Epithelial cell of proximal tubule (primary cell): ENCODE results near the gene KAT6B. TPM values are rescaled to one million over a fixed set of nuclear protein-coding genes. Genes with fewer than 3 reads are reported as not detected.
A peak's percentile ranks its signal among the peaks of the same experiment; 100 is the strongest.
"Not testable (repeated sequence)": the region's sequence is repeated elsewhere in the genome, so short reads cannot be mapped to it uniquely, and the experiment has no call there.

Source experiments
- DNase-seq: peaks from one replicate; pipeline ENCODE4 v3.0.0-alpha.2; 2011; ENCODE audit warnings: low read depth
- H3K4me3 ChIP-seq: 2 replicates; pipeline ENCODE4 v1.5.1; 2011; ENCODE audit warnings: low read depth, mild to moderate bottlenecking, low read length
- total RNA-seq: library from RNA; depleted of rRNA; stranded (reverse); fragments of >200 nt; gene quantifications from 2 replicates; pipeline ENCODE4 v1.2.3, GENCODE V29; 2015
- TF ChIP-seq, protein P1 (sequence below): conservative IDR thresholded peaks from 2 replicates; pipeline ENCODE4 v1.5.1; 2012; ENCODE audit warnings: low read depth, mild to moderate bottlenecking, low read length

The KAT6B gene
- total RNA-seq, result 3.6 and 10.1 TPM in 2 replicates

DNA sequence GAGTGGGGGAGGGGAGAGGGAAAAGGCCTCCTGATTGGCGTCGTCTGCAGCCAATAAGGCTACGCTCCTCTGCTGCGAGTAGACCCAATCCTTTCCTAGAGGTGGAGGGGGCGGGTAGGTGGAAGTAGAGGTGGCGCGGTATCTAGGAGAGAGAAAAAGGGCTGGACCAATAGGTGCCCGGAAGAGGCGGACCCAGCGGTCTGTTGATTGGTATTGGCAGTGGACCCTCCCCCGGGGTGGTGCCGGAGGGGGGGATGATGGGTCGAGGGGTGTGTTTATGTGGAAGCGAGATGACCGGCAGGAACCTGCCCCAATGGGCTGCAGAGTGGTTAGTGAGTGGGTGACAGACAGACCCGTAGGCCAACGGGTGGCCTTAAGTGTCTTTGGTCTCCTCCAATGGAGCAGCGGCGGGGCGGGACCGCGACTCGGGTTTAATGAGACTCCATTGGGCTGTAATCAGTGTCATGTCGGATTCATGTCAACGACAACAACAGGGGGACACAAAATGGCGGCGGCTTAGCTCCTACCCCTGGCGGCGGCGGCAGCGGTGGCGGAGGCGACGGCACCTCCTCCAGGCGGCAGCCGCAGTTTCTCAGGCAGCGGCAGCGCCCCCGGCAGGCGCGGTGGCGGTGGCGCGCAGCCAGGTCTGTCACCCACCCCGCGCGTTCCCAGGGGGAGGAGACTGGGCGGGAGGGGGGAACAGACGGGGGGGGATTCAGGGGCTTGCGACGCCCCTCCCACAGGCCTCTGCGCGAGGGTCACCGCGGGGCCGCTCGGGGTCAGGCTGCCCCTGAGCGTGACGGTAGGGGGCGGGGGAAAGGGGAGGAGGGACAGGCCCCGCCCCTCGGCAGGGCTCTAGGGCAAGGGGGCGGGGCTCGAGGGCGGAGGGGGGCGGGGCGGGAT, at the start of gene KAT6B:
Gene KAT6B (plus strand): TSS at position 459 of the 903 bp plus-strand sequence. CDS start 16,258 bp downstream, outside the sequence.
- TF ChIP-seq, protein P1, sequence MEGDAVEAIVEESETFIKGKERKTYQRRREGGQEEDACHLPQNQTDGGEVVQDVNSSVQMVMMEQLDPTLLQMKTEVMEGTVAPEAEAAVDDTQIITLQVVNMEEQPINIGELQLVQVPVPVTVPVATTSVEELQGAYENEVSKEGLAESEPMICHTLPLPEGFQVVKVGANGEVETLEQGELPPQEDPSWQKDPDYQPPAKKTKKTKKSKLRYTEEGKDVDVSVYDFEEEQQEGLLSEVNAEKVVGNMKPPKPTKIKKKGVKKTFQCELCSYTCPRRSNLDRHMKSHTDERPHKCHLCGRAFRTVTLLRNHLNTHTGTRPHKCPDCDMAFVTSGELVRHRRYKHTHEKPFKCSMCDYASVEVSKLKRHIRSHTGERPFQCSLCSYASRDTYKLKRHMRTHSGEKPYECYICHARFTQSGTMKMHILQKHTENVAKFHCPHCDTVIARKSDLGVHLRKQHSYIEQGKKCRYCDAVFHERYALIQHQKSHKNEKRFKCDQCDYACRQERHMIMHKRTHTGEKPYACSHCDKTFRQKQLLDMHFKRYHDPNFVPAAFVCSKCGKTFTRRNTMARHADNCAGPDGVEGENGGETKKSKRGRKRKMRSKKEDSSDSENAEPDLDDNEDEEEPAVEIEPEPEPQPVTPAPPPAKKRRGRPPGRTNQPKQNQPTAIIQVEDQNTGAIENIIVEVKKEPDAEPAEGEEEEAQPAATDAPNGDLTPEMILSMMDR, result peak; percentile 27
- peak; percentile 100 for DNase-seq
- H3K4me3 ChIP-seq, result peak within 1 kb of the TSS; percentile 90

DNA sequence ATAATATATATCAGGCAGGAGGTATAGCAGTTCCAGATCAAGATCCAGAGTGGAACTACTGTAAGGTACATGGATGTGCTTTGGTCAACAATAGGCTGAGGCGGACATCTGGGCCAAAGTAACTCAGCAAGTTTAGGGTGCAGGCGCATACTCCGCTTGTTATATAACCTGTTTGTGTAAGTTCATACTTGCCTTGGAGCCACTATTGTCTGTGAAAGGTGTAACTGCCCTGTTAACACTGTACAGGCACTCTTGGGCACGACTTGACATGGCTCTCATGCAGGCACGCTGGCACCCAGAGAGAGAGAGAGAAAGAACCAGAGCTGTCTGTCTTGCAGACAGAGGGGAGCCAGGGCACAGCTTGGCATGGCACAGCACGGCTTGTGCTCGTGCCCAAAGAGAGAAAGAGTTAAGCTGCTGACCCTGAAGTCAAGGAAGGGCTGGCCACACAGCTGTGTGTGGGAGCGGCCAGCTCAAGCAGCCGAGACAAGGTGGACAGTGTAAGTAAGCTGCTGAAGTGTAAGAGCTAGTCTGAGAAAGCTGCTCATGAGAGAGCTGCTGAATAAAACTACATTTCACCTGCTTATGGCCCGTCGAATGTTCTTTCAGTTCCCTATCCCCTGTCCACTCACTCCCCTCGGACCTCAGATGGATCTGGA, 47.8 kb upstream of the KAT6B start:
- H3K4me3 ChIP-seq, result no peak overlapping the region
- TF ChIP-seq, protein P1, result no peak
- DNase-seq, result no peak

DNA sequence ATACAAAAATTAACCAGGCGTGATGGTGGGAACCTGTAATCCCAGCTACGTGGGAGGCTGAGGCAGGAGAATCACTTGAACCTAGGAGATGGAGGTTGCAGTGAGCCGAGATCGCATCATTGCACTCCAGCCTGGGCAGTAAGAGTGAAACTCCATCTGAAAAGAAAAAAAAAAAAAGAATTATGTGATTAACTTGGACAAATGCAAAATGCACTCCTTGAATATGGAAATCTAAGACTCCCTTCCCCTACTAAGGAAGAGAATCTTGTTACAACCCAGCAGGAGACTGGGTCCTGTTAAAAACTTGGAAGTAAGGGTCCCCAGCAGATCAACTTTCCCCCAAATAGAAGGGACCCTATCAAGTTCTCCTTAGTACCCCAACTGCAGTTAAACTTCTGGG, 44.5 kb upstream of the KAT6B start:
- DNase-seq, H3K4me3 ChIP-seq: not testable (repeated sequence)

DNA sequence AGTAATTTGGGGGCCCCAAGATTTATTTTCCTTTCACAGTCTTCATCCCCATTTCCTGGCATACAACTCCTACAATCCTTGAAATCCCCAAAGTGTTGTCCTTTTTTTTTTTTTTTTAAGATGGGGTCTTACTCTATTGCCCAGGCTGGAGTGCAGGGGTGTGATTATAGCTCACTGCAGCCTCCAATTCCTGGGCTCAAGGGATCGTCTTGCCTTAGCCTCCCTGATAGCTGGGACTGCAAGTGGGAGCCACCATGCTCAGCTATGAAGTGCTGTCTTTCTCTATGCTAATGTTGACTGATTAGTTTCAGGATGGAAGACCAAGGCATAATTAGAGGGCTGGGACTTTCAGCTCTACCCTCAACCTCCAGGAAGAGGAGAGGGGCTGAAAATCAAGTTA, 41.9 kb upstream of the KAT6B start:
- no peak for DNase-seq
- TF ChIP-seq, protein P1, result no peak
- H3K4me3 ChIP-seq, result no peak overlapping the region

DNA sequence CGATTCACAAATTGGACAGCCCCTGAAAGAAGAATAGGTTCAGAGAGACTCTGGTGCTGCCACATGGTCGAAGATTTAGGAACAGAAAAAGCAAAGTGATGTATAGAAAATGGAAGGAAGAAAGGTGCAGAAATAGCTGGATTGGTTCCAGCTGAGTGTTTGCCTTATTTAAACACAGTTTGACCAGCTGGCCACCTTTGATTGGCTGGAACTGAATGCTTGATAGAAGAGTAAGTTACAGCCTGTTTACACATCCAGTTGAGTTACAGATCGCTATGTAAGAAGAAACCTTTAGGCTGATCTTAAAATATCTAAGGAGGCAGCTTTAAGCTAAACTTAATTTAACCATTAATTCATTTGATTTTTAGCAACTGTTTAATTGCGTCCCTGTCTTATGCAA, 40.3 kb upstream of the KAT6B start:
- no peak overlapping the region for H3K4me3 ChIP-seq
- no peak for DNase-seq
- TF ChIP-seq, protein P1, result no peak

DNA sequence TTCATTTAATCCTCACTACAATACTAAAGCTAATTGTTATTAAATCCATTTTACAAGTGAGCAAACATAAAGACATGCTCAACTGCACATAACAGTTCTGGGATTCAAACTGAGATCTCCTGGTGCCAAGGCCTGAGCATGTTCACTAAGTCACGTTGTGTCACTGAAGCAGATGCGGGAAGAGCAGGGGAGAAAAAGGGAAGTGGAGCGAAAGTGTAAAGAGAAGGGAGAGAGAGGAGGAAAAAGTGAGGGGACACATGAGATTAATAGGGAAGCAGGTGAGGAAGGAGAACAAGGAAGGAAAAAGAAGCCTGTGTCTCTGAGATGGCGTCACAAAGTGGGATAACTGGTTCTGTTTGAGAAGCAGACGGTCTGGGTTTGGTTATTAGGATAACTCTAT, 38.9 kb upstream of the KAT6B start:
- no peak for DNase-seq
- TF ChIP-seq, protein P1, result no peak

DNA sequence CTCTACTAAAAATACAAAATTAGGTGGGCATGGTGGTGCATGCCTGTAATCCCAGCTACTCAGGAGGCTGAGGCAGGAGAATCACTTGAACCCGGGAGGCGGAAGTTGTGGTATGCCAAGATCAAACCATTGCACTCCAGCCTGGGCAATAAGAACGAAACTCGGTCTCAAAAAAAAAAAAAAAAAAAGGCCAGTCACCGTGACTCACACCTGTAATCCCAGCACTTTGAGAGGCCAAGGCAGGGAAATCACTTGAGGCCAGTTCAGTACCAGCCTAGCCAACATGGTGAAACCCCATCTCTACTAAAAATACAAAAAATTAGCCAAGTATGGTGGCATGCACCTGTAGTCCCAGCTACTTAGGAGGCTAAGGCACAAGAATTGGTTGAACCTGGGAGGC, 34.4 kb upstream of the KAT6B start:
- not testable (repeated sequence) for DNase-seq, H3K4me3 ChIP-seq

More for the DNA sequence above, 38.9 kb upstream of the KAT6B start:
- H3K4me3 ChIP-seq, result no peak overlapping the region
